GM06990 (cell line): ENCODE results near the gene MGAT3.
A peak's percentile ranks its signal among the peaks of the same experiment; 100 is the strongest.

ENCODE experiments used
- DNase-seq: peaks from one replicate; pipeline ENCODE4 v3.0.0-alpha.2; 2011; ENCODE audit not compliant: insufficient read length; ENCODE audit errors: extremely low read depth
- H3K27me3 ChIP-seq: replicated peaks from 2 replicates; pipeline ENCODE4 v1.6.0; 2011; ENCODE audit warnings: low read length; ENCODE audit not compliant: control insufficient read depth, insufficient read depth
- H3K36me3 ChIP-seq: 2 replicates; pipeline ENCODE4 v1.5.1; 2011; ENCODE audit warnings: low read length; ENCODE audit not compliant: control insufficient read depth, insufficient read depth
- H3K4me3 ChIP-seq: replicated peaks from 2 replicates; pipeline ENCODE4 v1.5.1; 2011; ENCODE audit warnings: low read depth, mild to moderate bottlenecking, control low read depth, low read length
- TF ChIP-seq, protein P1 (sequence below): IDR thresholded peaks from 2 replicates; pipeline ENCODE4 v1.5.1; 2011; ENCODE audit warnings: low read length, control low read depth, mild to moderate bottlenecking, inconsistent platforms; ENCODE audit not compliant: insufficient read depth, poor library complexity, severe bottlenecking

MGAT3 gene

DNA sequence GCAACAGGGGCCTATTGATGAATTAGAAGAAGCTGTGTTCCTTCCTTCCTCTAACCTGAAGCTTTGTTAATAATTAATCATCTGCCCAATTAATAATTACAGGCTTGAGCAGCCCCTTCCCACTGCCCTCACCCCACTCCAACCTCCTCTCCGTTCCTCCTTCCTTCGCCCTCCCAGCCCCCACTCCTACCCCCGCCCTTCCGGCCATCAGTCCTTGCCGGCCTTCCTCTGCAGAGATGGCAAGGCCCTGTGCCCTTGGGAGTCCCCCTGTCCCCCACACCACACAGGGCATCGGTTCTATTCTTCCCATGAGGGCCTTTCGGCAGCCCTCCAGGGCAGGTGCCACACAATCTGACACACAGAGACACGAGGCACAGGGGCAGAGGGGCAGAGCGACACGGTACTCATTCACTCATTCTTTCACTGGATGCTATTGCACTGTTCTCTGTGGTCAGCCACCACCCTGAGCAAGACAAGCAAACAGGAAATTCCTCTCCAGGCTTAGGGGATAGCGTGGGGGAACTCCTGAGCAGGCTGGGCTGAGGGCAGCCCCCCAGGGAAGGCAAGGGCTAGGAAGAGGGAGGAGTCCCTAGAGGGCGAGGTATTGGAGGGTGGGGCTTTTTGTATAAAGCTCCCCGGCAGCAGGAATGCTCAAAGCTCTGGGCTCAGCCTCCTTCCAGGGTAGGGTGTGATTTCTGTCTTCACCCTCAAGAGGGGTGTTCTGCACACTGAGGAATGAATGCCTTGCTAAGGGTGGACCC lies 14.7 kb downstream of the MGAT3 start:
- DNase-seq, result peak; percentile 63
- TF ChIP-seq, protein P1, sequence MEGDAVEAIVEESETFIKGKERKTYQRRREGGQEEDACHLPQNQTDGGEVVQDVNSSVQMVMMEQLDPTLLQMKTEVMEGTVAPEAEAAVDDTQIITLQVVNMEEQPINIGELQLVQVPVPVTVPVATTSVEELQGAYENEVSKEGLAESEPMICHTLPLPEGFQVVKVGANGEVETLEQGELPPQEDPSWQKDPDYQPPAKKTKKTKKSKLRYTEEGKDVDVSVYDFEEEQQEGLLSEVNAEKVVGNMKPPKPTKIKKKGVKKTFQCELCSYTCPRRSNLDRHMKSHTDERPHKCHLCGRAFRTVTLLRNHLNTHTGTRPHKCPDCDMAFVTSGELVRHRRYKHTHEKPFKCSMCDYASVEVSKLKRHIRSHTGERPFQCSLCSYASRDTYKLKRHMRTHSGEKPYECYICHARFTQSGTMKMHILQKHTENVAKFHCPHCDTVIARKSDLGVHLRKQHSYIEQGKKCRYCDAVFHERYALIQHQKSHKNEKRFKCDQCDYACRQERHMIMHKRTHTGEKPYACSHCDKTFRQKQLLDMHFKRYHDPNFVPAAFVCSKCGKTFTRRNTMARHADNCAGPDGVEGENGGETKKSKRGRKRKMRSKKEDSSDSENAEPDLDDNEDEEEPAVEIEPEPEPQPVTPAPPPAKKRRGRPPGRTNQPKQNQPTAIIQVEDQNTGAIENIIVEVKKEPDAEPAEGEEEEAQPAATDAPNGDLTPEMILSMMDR, result no peak
- Histone ChIP-seq H3K36me3 (peaks cover 19% of the 10 kb centered on the region), H3K27me3 (no peaks in the 10 kb centered on the region), H3K4me3 (peak overlapping the region; percentile 16; the same call in 1 of the 2 replicates)

DNA sequence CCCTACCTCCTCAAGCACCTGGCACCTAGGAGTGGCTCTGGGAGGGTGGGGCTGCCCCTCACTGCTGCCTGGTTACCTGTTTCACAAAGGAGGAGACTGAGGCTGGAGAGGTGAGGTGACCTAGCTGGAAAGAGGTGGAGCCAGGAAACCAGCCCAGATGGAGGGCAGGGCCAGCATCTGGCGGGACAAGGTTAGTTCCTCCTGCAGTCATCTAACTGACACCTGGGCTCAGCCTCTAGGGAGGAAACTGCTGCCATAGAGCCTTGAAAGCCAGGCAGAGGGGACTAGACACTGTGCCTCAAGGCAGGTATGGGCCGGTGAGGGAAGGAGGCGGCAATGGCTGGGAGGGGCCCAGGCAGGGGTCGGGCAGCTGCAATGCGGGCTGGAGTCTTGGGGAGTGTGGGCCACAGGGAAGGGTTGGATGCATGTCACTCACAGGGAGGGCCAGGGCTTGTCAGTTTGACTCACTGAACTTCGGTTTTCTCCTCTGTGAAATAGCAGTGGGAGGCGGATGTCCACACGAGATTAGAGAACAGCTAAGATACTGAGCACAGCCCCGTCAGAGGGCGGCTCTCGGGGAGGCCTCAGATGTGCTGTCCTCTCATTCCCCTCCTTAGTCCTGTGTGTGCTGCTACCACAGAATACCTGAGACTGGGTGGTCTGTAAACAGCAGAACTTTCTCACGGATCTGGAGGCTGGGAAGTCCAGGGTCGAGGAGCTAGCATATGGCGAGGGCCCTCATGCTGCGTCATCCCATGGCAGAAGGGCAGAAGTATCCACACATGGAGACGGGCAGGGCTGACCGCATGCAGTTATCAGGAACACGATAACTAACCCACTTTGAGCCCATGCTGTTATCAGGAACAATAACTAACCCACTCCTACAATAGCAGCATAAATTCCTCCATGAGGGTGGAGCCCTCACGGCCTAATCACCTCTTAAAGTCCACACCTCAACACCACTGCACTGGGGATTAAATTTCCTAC lies 16.1 kb downstream of the MGAT3 start:
- H3K36me3 ChIP-seq, result peaks cover 25% of the 10 kb centered on the region
- no peak for DNase-seq
- H3K27me3 ChIP-seq, result no peaks in the 10 kb centered on the region
- no peak overlapping the region for H3K4me3 ChIP-seq
- TF ChIP-seq, protein P1, result no peak

DNA sequence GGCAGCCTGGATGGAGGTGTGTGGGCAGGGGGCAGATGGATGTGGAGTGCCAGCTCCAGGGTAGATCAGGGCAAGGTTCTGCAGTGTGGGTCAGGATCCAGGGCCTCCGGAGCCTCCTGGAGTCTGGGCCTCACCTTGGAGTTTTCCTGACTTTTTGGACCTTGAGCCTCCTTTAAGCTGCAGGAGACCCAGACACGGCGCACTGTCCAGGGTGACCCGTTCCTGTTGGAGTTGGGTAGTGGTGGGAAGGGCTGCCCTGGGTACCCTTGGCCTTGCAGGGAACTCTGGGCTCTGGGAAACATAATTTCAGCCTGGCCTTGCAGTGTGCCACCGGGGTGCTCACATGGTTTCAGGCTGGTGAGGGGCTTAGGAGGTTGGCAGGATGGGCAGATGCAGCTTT lies 17.0 kb downstream of the MGAT3 start:
- TF ChIP-seq, protein P1, result no peak
- H3K36me3 ChIP-seq, result peaks cover 32% of the 10 kb centered on the region
- DNase-seq, result no peak

DNA sequence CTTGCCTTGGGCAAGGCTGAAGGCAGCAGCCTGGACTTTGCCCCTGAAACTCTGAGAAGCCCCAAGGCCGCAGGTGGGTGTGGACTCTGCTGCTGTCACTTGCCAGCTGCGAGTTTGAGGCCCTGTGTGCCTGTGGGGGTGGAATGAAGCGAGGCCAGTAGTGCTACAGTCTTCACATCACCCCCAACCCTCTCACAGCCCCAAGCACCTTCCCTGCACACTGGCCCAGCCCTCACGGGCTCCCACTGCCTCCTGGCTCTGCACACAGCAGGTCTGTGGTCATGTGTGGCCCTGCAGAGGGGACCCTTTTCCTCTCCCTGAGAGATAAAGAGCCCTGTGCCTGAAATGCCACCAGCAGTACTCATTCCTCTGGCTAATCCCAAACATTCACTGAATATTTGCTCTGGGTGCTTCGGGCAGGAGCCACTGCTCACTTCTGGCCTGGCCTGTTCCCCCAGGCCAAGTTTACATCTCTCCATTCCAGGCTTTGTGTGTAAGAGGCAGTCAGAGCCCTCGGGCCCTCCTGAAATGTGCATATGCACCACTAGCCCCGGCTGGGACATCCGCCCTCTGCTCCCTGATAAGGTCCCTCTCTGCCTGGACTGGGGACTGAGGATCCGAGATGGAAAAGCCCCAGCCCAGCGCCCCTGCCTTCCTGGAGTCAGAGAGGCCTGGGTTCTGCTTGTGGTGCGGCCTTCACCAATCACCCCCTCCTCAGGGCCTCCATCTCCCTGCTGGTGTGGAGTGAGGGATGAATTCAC lies 17.7 kb downstream of the MGAT3 start:
- no peak for DNase-seq
- Histone ChIP-seq H3K4me3 (no peak overlapping the region), H3K36me3 (peaks cover 31% of the 10 kb centered on the region), H3K27me3 (no peaks in the 10 kb centered on the region)
- TF ChIP-seq, protein P1, result no peak

More for the DNA sequence above, 17.0 kb downstream of the MGAT3 start:
- Histone ChIP-seq H3K27me3 (no peaks in the 10 kb centered on the region), H3K4me3 (no peak overlapping the region)

DNA sequence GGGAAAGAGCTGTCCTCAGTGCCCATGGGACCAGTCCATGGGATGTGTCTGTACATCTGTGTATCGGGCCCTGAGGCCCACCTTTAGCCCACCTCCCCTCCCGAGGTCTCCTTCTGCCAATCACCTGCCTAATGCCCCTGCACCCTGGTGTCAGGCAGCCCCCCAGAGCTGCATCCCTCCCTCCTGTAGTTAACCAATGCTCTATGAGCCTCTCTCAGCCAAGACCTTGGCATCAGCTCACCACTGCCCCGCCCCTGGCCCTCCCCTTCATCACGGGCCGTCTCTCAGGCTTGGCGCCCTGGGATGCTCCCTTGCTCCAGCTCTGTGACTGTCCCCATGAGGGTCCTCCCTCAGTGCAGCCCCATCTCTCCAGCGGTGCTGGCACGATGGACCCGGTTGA lies 18.5 kb downstream of the MGAT3 start:
- TF ChIP-seq, protein P1, result no peak
- DNase-seq, result no peak
- Histone ChIP-seq H3K36me3 (peaks cover 31% of the 10 kb centered on the region), H3K4me3 (no peak overlapping the region), H3K27me3 (no peaks in the 10 kb centered on the region)
